Astrocyte of the cerebellum (primary cell): ENCODE data around the gene DCC.

Source experiments
- DNase-seq: peaks from one replicate; pipeline ENCODE4 v3.0.0-alpha.2; 2011; ENCODE audit warnings: low read depth
- H3K4me3 ChIP-seq: 2 replicates; pipeline ENCODE4 v1.5.1; 2011; ENCODE audit warnings: mild to moderate bottlenecking, low read depth, low read length, moderate library complexity
- CTCF ChIP-seq: IDR thresholded peaks from 2 replicates; pipeline ENCODE4 v1.5.1; 2012; ENCODE audit warnings: low read length, low read depth, moderate library complexity, mild to moderate bottlenecking; ENCODE audit errors: missing control alignments
- in situ Hi-C: cut with HindIII; loops from 2 replicates; pipeline ENCODE4 v1.10.0; 2017; ENCODE audit warnings: low sequenced_read_pairs

The DCC gene

GRCh38 chr18:52553441-52553840 is 213.4 kb downstream of the DCC start:
- H3K4me3 ChIP-seq, result no peak overlapping the region
- in situ Hi-C loops, result no loop called here
- no peak for DNase-seq
- no peak for TF ChIP-seq CTCF

- in situ Hi-C loops, result no loop called here
- no peak for DNase-seq
- H3K4me3 ChIP-seq, result no peak overlapping the region
- TF ChIP-seq CTCF, result no peak
These were observed 214.2 kb downstream of the DCC start for GRCh38 chr18:52554180-52554579.

- DNase-seq, result no peak
- in situ Hi-C loops, result no loop called here
- H3K4me3 ChIP-seq, result no peak overlapping the region
These were observed 227.4 kb downstream of the DCC start for GRCh38 chr18:52567360-52567759.

GRCh38 chr18:52569492-52569891 is 229.5 kb downstream of the DCC start:
- no peak overlapping the region for H3K4me3 ChIP-seq
- in situ Hi-C loops, result no loop called here
- no peak for DNase-seq
- TF ChIP-seq CTCF, result no peak

More at GRCh38 chr18:52567360-52567759, 227.4 kb downstream of the DCC start:
- no peak for TF ChIP-seq CTCF

- in situ Hi-C loops, result no loop called here
- no peak for DNase-seq
- H3K4me3 ChIP-seq, result no peak overlapping the region
- TF ChIP-seq CTCF, result no peak
These were observed 231.0 kb downstream of the DCC start for GRCh38 chr18:52570975-52571374.

- in situ Hi-C loops, result no loop called here
- TF ChIP-seq CTCF, result no peak
- H3K4me3 ChIP-seq, result no peak overlapping the region
- DNase-seq, result no peak
These were observed 232.3 kb downstream of the DCC start for GRCh38 chr18:52572036-52573000.
